HTR-8/SVneo (cell line): ENCODE results near the gene ST3GAL3.
"Not testable (repeated sequence)": the region's sequence is repeated elsewhere in the genome, so short reads cannot be mapped to it uniquely, and the experiment has no call there.

Source experiments
- DNase-seq: peaks from one replicate; pipeline ENCODE4 v3.0.0; 2011; ENCODE audit warnings: low spot score, mixed read lengths; ENCODE audit not compliant: insufficient read length
- FAIRE-seq: peaks from 2 replicates; lab custom pipeline; 2011; peaks lifted over from hg19 to GRCh38; lab: Jason Lieb, UNC

Gene ST3GAL3

GRCh38 chr1:43693371-43693770 lies 14.0 kb upstream of the ST3GAL3 start:
- FAIRE-seq (no peak), DNase-seq (no peak)

GRCh38 chr1:43699281-43699680 lies 8.1 kb upstream of the ST3GAL3 start:
- DNase-seq: no peak
- FAIRE-seq: no peak

GRCh38 chr1:43703836-43704235 lies 3.5 kb upstream of the ST3GAL3 start:
- no peak for DNase-seq
- FAIRE-seq: no peak

- FAIRE-seq (no peak), DNase-seq (no peak)
Observed at GRCh38 chr1:43704838-43705237, 2.5 kb upstream of the ST3GAL3 start.

- FAIRE-seq (no peak), DNase-seq (no peak)
Observed at GRCh38 chr1:43705334-43705733, 2.0 kb upstream of the ST3GAL3 start.

- DNase-seq (no peak), FAIRE-seq (no peak)
Observed at GRCh38 chr1:43705982-43706597, 1.2 kb upstream of the ST3GAL3 start.

- no peak for FAIRE-seq
- DNase-seq: no peak
Observed at GRCh38 chr1:43706598-43707189, 642 bp upstream of the ST3GAL3 start.

- DNase-seq: no peak
Observed at GRCh38 chr1:43708002-43708410, 670 bp downstream of the ST3GAL3 start.

GRCh38 chr1:43711049-43711448 lies 3.7 kb downstream of the ST3GAL3 start:
- no peak for FAIRE-seq
- DNase-seq: peak; percentile 18

More at GRCh38 chr1:43708002-43708410, 670 bp downstream of the ST3GAL3 start:
- FAIRE-seq: no peak

- no peak for FAIRE-seq
- peak; percentile 53 for DNase-seq
Observed at GRCh38 chr1:43711524-43712386, 4.4 kb downstream of the ST3GAL3 start.

- no peak for DNase-seq
- FAIRE-seq: no peak
Observed at GRCh38 chr1:43716559-43717281, 9.4 kb downstream of the ST3GAL3 start.

- DNase-seq (no peak), FAIRE-seq (no peak)
Observed at GRCh38 chr1:43719063-43719462, 11.7 kb downstream of the ST3GAL3 start.

GRCh38 chr1:43719670-43720419 lies 12.5 kb downstream of the ST3GAL3 start:
- FAIRE-seq, DNase-seq: not testable (repeated sequence)

- no peak for FAIRE-seq
- no peak for DNase-seq
Observed at GRCh38 chr1:43722810-43723209, 15.5 kb downstream of the ST3GAL3 start.

GRCh38 chr1:43729816-43730463 lies 22.6 kb downstream of the ST3GAL3 start:
- FAIRE-seq (no peak), DNase-seq (no peak)

- no peak for FAIRE-seq
Observed at GRCh38 chr1:43731867-43732531, 24.7 kb downstream of the ST3GAL3 start.

GRCh38 chr1:43736819-43737218 lies 29.5 kb downstream of the ST3GAL3 start:
- FAIRE-seq: no peak

More at GRCh38 chr1:43731867-43732531, 24.7 kb downstream of the ST3GAL3 start:
- DNase-seq: no peak

GRCh38 chr1:43742026-43742425 lies 34.7 kb downstream of the ST3GAL3 start:
- no peak for DNase-seq
- no peak for FAIRE-seq

More at GRCh38 chr1:43736819-43737218, 29.5 kb downstream of the ST3GAL3 start:
- no peak for DNase-seq

- DNase-seq (no peak), FAIRE-seq (no peak)
Observed at GRCh38 chr1:43743206-43743605, 35.9 kb downstream of the ST3GAL3 start.
